Natural killer cell (primary cell): ENCODE measurements around the gene CD53. TPM values are rescaled to one million over a fixed set of nuclear protein-coding genes. Genes with fewer than 3 reads are reported as not detected.

ENCODE experiments used
- ATAC-seq, 3 donors: fragments of 150-1000 bp in 2 of 3; fragments of 200-7000 bp in 1 of 3; cut with Tn5 transposase; 1 replicate in 1 of 3; 2 replicates in 2 of 3; pipeline ENCODE4 v1.10.0; 2021; ENCODE audit warnings: mild to moderate bottlenecking in 2 of 3, moderate library complexity in 2 of 3
- DNase-seq, 2 donors: peaks; one replicate each; pipeline versions ENCODE4 v3.0.0 to v3.0.0-alpha.2; 2013 to 2021; ENCODE audit warnings: mixed read lengths in 1 of 2
- H3K27ac ChIP-seq: one replicate; pipeline ENCODE4 v1.5.1; 2013; ENCODE audit warnings: mild to moderate bottlenecking, low read length
- H3K27me3 ChIP-seq: one replicate; pipeline ENCODE4 v1.6.1; 2013; ENCODE audit warnings: low read length; ENCODE audit not compliant: control insufficient read depth, insufficient read depth
- H3K36me3 ChIP-seq: one replicate; pipeline ENCODE4 v1.6.1; 2013; ENCODE audit warnings: low read length; ENCODE audit not compliant: control insufficient read depth, insufficient read depth
- H3K4me1 ChIP-seq: one replicate; pipeline ENCODE4 v1.6.1; 2013; ENCODE audit warnings: low read length; ENCODE audit not compliant: control insufficient read depth, insufficient read depth
- H3K4me3 ChIP-seq: one replicate; pipeline ENCODE4 v1.5.1; 2013; ENCODE audit warnings: low read length
- H3K9me3 ChIP-seq: one replicate; pipeline ENCODE4 v1.6.1; 2013; ENCODE audit warnings: low read length; ENCODE audit not compliant: control insufficient read depth, insufficient read depth
- H3K27ac Mint-ChIP-seq, 2 donors: one replicate each; pipeline ENCODE4 v1.8.0; 2022; ENCODE audit warnings: mild to moderate bottlenecking in 2 of 2, mixed read lengths in 2 of 2, moderate library complexity in 1 of 2
- H3K27me3 Mint-ChIP-seq, 2 donors: one replicate each; pipeline ENCODE4 v1.8.0; 2022; ENCODE audit warnings: low read depth in 2 of 2, mixed read lengths in 2 of 2
- H3K36me3 Mint-ChIP-seq: one replicate; pipeline ENCODE4 v1.8.0; 2022; ENCODE audit warnings: mixed read lengths
- H3K4me1 Mint-ChIP-seq, 2 donors: one replicate each; pipeline ENCODE4 v1.8.0; 2022; ENCODE audit warnings: mixed read lengths in 2 of 2
- H3K4me3 Mint-ChIP-seq: one replicate; pipeline ENCODE4 v1.8.0; 2022; ENCODE audit warnings: mild to moderate bottlenecking, moderate library complexity, mixed read lengths
- H3K9me3 Mint-ChIP-seq, 2 donors: one replicate each; pipeline ENCODE4 v1.8.0; 2022; ENCODE audit warnings: mixed read lengths in 2 of 2
- CTCF ChIP-seq: fragments of 200-600 bp; IDR thresholded peaks from one replicate; pipeline ENCODE4 v1.8.0; 2022; ENCODE audit warnings: antibody characterized with exemption
- WGBS: methylation state at CpG from one replicate; pipeline ENCODE4 v1.1.7; 2013; ENCODE audit warnings: missing lambda C conversion rate; ENCODE audit not compliant: insufficient coverage; 5-methylcytosine and 5-hydroxymethylcytosine counted together
- intact Hi-C: fragments of 100-400 bp; cut with micrococcal nuclease; formaldehyde crosslinking; loops from one replicate; pipeline ENCODE4 v1.14.2; 2022
- total RNA-seq, 4 donors: library from RNA; stranded (reverse); fragments of 120-200 nt in 1 of 4; gene quantifications; one replicate each; pipeline versions ENCODE4 v1.2.3 to v1.2.4, GENCODE V29; 2013 to 2022

The CD53 gene
- total RNA-seq, 3 donors from 2014 or later (not counting 1 experiment from before 2014, with no cell fraction given), result 522 to 584 (median 541) TPM

- Histone ChIP-seq H3K4me3 (no peak overlapping the region), H3K9me3 (peaks cover 4% of the 10 kb centered on the region), H3K27ac (no peak overlapping the region), H3K4me1 (no peaks in the 10 kb centered on the region), H3K27me3 (no peaks in the 10 kb centered on the region), H3K36me3 (no peaks in the 10 kb centered on the region)
- no peak for ATAC-seq
- TF ChIP-seq CTCF, result no peak
- Mint-ChIP-seq H3K27ac (no peak overlapping the region), H3K27me3 (peaks cover 0 to 3% of the 10 kb centered on the region in 2 donors), H3K36me3 (peaks cover 44% of the 10 kb centered on the region), H3K4me1 (no peaks in the 10 kb centered on the region), H3K9me3 (peaks cover 8 to 28% of the 10 kb centered on the region in 2 donors), H3K4me3 (no peak overlapping the region)
- no peak for DNase-seq
- intact Hi-C loops, result no loop called here
- WGBS, result no CpG with 5 or more reads among the region's 1 CpG
Measured at GRCh38 chr1:110936567-110936966, 63.6 kb downstream of the CD53 start.

GRCh38 chr1:110944806-110945205 lies 71.9 kb downstream of the CD53 start:
- Mint-ChIP-seq H3K36me3 (peaks cover 3% of the 10 kb centered on the region), H3K27me3 (no peaks in the 10 kb centered on the region), H3K27ac (no peak overlapping the region), H3K4me1 (no peaks in the 10 kb centered on the region), H3K9me3 (no peaks in the 10 kb centered on the region), H3K4me3 (no peak overlapping the region)
- H3K27ac ChIP-seq, result no peak overlapping the region
- intact Hi-C loops, result no loop called here
- H3K4me1 ChIP-seq, result no peaks in the 10 kb centered on the region
- H3K9me3 ChIP-seq, result no peaks in the 10 kb centered on the region
- no peak for TF ChIP-seq CTCF
- ATAC-seq (no peak), DNase-seq (no peak)
- H3K27me3 ChIP-seq, result no peaks in the 10 kb centered on the region
- WGBS, result 80% methylated on average over 3 of the region's 3 CpGs
- H3K4me3 ChIP-seq, result no peak overlapping the region
- H3K36me3 ChIP-seq, result peaks cover 17% of the 10 kb centered on the region

GRCh38 chr1:110945626-110946025 lies 72.7 kb downstream of the CD53 start:
- no peaks in the 10 kb centered on the region for H3K9me3 Mint-ChIP-seq
- 86% methylated on average over 1 of the region's 2 CpGs for WGBS
- H3K27ac ChIP-seq, result no peak overlapping the region
- no peaks in the 10 kb centered on the region for H3K4me1 ChIP-seq
- DNase-seq (no peak), ATAC-seq (no peak)
- H3K4me1 Mint-ChIP-seq, result peaks cover 0 to 4% of the 10 kb centered on the region in 2 donors
- no peak for TF ChIP-seq CTCF
- no peak overlapping the region for H3K27ac Mint-ChIP-seq
- intact Hi-C loops, result no loop called here
- peaks cover 21% of the 10 kb centered on the region for H3K36me3 ChIP-seq
- no peaks in the 10 kb centered on the region for H3K9me3 ChIP-seq
- no peaks in the 10 kb centered on the region for H3K27me3 Mint-ChIP-seq
- no peak overlapping the region for H3K4me3 Mint-ChIP-seq
- H3K4me3 ChIP-seq, result no peak overlapping the region
- H3K27me3 ChIP-seq, result no peaks in the 10 kb centered on the region
- peaks cover 11% of the 10 kb centered on the region for H3K36me3 Mint-ChIP-seq

GRCh38 chr1:110948038-110948810 lies 75.3 kb downstream of the CD53 start:
- Mint-ChIP-seq H3K4me3 (no peak overlapping the region), H3K27me3 (no peaks in the 10 kb centered on the region), H3K9me3 (no peaks in the 10 kb centered on the region), H3K27ac (no peak overlapping the region), H3K36me3 (peaks cover 19% of the 10 kb centered on the region), H3K4me1 (peaks cover 0 to 5% of the 10 kb centered on the region in 2 donors)
- WGBS, result 97% methylated on average over 8 of the region's 10 CpGs
- peaks cover 36% of the 10 kb centered on the region for H3K36me3 ChIP-seq
- ATAC-seq (no peak), DNase-seq (no peak)
- H3K9me3 ChIP-seq, result no peaks in the 10 kb centered on the region
- no peak for TF ChIP-seq CTCF
- H3K27me3 ChIP-seq, result no peaks in the 10 kb centered on the region
- intact Hi-C loops, result no loop called here
- no peak overlapping the region for H3K4me3 ChIP-seq
- no peaks in the 10 kb centered on the region for H3K4me1 ChIP-seq
- no peak overlapping the region for H3K27ac ChIP-seq
